Osteoblast (primary cell): Measurements from ENCODE around the gene LTB. TPM values are rescaled to one million over a fixed set of nuclear protein-coding genes. Genes with fewer than 3 reads are reported as not detected.

ENCODE experiments used
- DNase-seq: peaks from one replicate; pipeline ENCODE4 v3.0.0; 2011; ENCODE audit warnings: low spot score, mixed read lengths; ENCODE audit not compliant: insufficient read length; ENCODE audit errors: missing footprints
- H2AFZ ChIP-seq: 2 replicates; pipeline ENCODE4 v1.6.0; 2011; ENCODE audit warnings: mild to moderate bottlenecking, low read length
- H3K27ac ChIP-seq: 2 replicates; pipeline ENCODE4 v1.5.1; 2011; ENCODE audit warnings: mild to moderate bottlenecking, low read depth, low read length, moderate library complexity
- H3K27me3 ChIP-seq: 2 replicates; pipeline ENCODE4 v1.6.0; 2012; ENCODE audit warnings: mild to moderate bottlenecking, control low read depth, inconsistent platforms, low read length, moderate library complexity; ENCODE audit not compliant: insufficient read depth
- H3K36me3 ChIP-seq: 2 replicates; pipeline ENCODE4 v1.5.1; 2011; ENCODE audit warnings: mild to moderate bottlenecking, low read length, control low read depth, moderate library complexity; ENCODE audit not compliant: insufficient read depth
- H3K4me1 ChIP-seq: 2 replicates; pipeline ENCODE4 v1.5.1; 2011; ENCODE audit warnings: mild to moderate bottlenecking, low read length, control low read depth, moderate library complexity; ENCODE audit not compliant: insufficient read depth
- H3K4me2 ChIP-seq: 2 replicates; pipeline ENCODE4 v1.6.0; 2011; ENCODE audit warnings: mild to moderate bottlenecking, low read length; ENCODE audit not compliant: insufficient read depth
- H3K4me3 ChIP-seq: fragments of 200-600 bp; sonication (generic); 3 replicates; pipeline ENCODE4 v1.5.1; 2012; ENCODE audit warnings: mild to moderate bottlenecking, low read length, inconsistent platforms; ENCODE audit not compliant: insufficient read depth
- H3K79me2 ChIP-seq: 2 replicates; pipeline ENCODE4 v1.6.0; 2012; ENCODE audit warnings: mild to moderate bottlenecking, low read length, control low read depth, inconsistent platforms; ENCODE audit not compliant: insufficient read depth
- H3K9me3 ChIP-seq: 2 replicates; pipeline ENCODE4 v1.5.1; 2011; ENCODE audit warnings: low read depth, low read length, control low read depth
- H4K20me1 ChIP-seq: 2 replicates; pipeline ENCODE4 v1.6.0; 2012; ENCODE audit warnings: mild to moderate bottlenecking, low read length, control low read depth; ENCODE audit not compliant: insufficient read depth
- CTCF ChIP-seq: IDR thresholded peaks from 2 replicates; pipeline ENCODE4 v1.5.1; 2011; ENCODE audit warnings: mild to moderate bottlenecking, low read depth, low read length, moderate library complexity; ENCODE audit errors: extremely low read depth
- small RNA-seq: library from RNA; depleted of rRNA; stranded (forward); fragments of <200 nt; gene quantifications from one replicate; pipeline ENCODE3, GENCODE V24; 2012
- total RNA-seq: library from RNA; depleted of rRNA; stranded (reverse); fragments of >200 nt; gene quantifications from 2 replicates; pipeline ENCODE4 v1.2.3, GENCODE V29; 2012

LTB gene
- total RNA-seq, 1 donor = not detected

- Histone ChIP-seq H3K27ac (no peak overlapping the region), H3K36me3 (peaks cover 52% of the 10 kb centered on the region), H3K79me2 (peaks cover 18% of the 10 kb centered on the region), H4K20me1 (peaks cover 57% of the 10 kb centered on the region), H2AFZ (no peak overlapping the region), H3K4me3 (no peak overlapping the region), H3K27me3 (no peaks in the 10 kb centered on the region), H3K9me3 (no peaks in the 10 kb centered on the region), H3K4me1 (peaks cover 15% of the 10 kb centered on the region), H3K4me2 (no peak overlapping the region)
- peak; percentile 10 for TF ChIP-seq CTCF
- no peak for DNase-seq
Observed at GRCh38 chr6:31530659-31531058, 51.6 kb downstream of the LTB start.

Small RNAs within 50 kb of the gene (small RNA-seq; reads per million reads assigned to genes)
- gene SNORA38 (62.0 reads per million, percentile 96 among the genes with 10 or more reads in this experiment), gene SNORD117 (410 reads per million, percentile 98 among the genes with 10 or more reads in this experiment), gene SNORD84 (not detected), gene UQCRHP1 (not detected)

Other genes starting within 250 kb of the LTB start
- 455 and 510 TPM in 2 replicates for gene HLA-B, start 225.2 kb downstream of the LTB start, total RNA-seq
- gene MICA, start 178.8 kb downstream of the LTB start, total RNA-seq = 31.1 and 40.1 TPM in 2 replicates
- gene MICB, start 84.3 kb downstream of the LTB start, total RNA-seq = 12.7 and 14.1 TPM in 2 replicates
- not detected in 2 replicates for gene MCCD1, start 53.5 kb downstream of the LTB start, total RNA-seq
- 240 and 262 TPM in 2 replicates for gene DDX39B, start 40.4 kb downstream of the LTB start, total RNA-seq
- 2.2 and 2.9 TPM in 2 replicates for gene ATP6V1G2, start 35.8 kb downstream of the LTB start, total RNA-seq
- gene NFKBIL1, start 34.8 kb downstream of the LTB start, total RNA-seq = 43.6 and 56.8 TPM in 2 replicates
- gene LTA, start 10.1 kb downstream of the LTB start, total RNA-seq = not detected in 2 replicates
- not detected in 2 replicates for gene TNF, start 6.9 kb downstream of the LTB start, total RNA-seq
- gene LST1, start 3.9 kb upstream of the LTB start, total RNA-seq = 0.29 TPM in 1 of 2 replicates, not detected in the other
- not detected in 2 replicates for gene NCR3, start 10.6 kb upstream of the LTB start, total RNA-seq
- 0.36 TPM in 1 of 2 replicates, not detected in the other for gene AIF1, start 32.8 kb upstream of the LTB start, total RNA-seq
- gene PRRC2A, start 38.3 kb upstream of the LTB start, total RNA-seq = 49.2 and 52.2 TPM in 2 replicates
- 175 and 183 TPM in 2 replicates for gene BAG6, start 70.2 kb upstream of the LTB start, total RNA-seq
- 1.1 and 1.2 TPM in 2 replicates for gene APOM, start 73.5 kb upstream of the LTB start, total RNA-seq
- 21.2 and 21.7 TPM in 2 replicates for gene C6orf47, start 78.4 kb upstream of the LTB start, total RNA-seq
- gene GPANK1, start 82.6 kb upstream of the LTB start, total RNA-seq = 22.1 and 23.9 TPM in 2 replicates
- gene CSNK2B, start 83.7 kb upstream of the LTB start, total RNA-seq = 124 and 150 TPM in 2 replicates
- 4.1 and 5.4 TPM in 2 replicates for gene LY6G5B, start 87.6 kb upstream of the LTB start, total RNA-seq
- 0.59 and 0.72 TPM in 2 replicates for gene LY6G5C, start 98.6 kb upstream of the LTB start, total RNA-seq
- 41.0 and 43.4 TPM in 2 replicates for gene ABHD16A, start 120.9 kb upstream of the LTB start, total RNA-seq
- gene LY6G6F, start 124.4 kb upstream of the LTB start, total RNA-seq = not detected in 2 replicates
- not detected in 2 replicates for gene LY6G6D, start 132.9 kb upstream of the LTB start, total RNA-seq
- gene LY6G6C, start 139.3 kb upstream of the LTB start, total RNA-seq = not detected in 2 replicates
- not detected in 2 replicates for gene MPIG6B, start 140.9 kb upstream of the LTB start, total RNA-seq
- 96.6 and 97.5 TPM in 2 replicates for gene DDAH2, start 146.9 kb upstream of the LTB start, total RNA-seq
- 502 and 581 TPM in 2 replicates for gene CLIC1, start 154.1 kb upstream of the LTB start, total RNA-seq
- gene MSH5, start 157.6 kb upstream of the LTB start, total RNA-seq = 12.4 and 13.0 TPM in 2 replicates
- 0.59 and 1.4 TPM in 2 replicates for gene SAPCD1, start 180.2 kb upstream of the LTB start, total RNA-seq
- gene VWA7, start 194.9 kb upstream of the LTB start, total RNA-seq = 0.29 and 0.36 TPM in 2 replicates
- gene VARS1, start 213.3 kb upstream of the LTB start, total RNA-seq = 40.1 and 42.0 TPM in 2 replicates
- gene LSM2, start 224.5 kb upstream of the LTB start, total RNA-seq = 18.3 and 22.4 TPM in 2 replicates
- 0.29 and 0.72 TPM in 2 replicates for gene HSPA1L, start 232.9 kb upstream of the LTB start, total RNA-seq
- gene HSPA1A, start 233.1 kb upstream of the LTB start, total RNA-seq = 33.3 and 36.9 TPM in 2 replicates
- gene HSPA1B, start 245.3 kb upstream of the LTB start, total RNA-seq = 45.7 and 59.7 TPM in 2 replicates